Tibial nerve (tissue), 4 donors: Measurements from ENCODE around the gene PI16.

Experiments
- CTCF ChIP-seq, 5 experiments: fragments of 200-600 bp in 3 of 5; fragments of 450-650 bp in 2 of 5; sonication (generic) in 3 of 5; IDR thresholded peaks; one replicate each; pipeline ENCODE4 v1.5.1; 2016 to 2019; ENCODE audit warnings: antibody characterized with exemption in 5 of 5, mild to moderate bottlenecking in 3 of 5, moderate library complexity in 2 of 5
- EP300 ChIP-seq, 2 donors: sonication (generic); formaldehyde crosslinking; IDR thresholded peaks; one replicate each; pipeline ENCODE4 v1.6.1; 2017; ENCODE audit warnings: antibody characterized with exemption in 2 of 2, mild to moderate bottlenecking in 1 of 2

- TF ChIP-seq CTCF (IDR thresholded peaks at IDR 0.05) (no peak), EP300 (IDR thresholded peaks at IDR 0.05) (no peak)
Measured at GRCh38 chr6:36924778-36925374, 29.7 kb upstream of the PI16 start.
